GM18505 (cell line): ENCODE data around the gene C8G.

Source experiments
- ATAC-seq: cut with Tn5 transposase; IDR thresholded peaks from one replicate; pipeline ENCODE4 v1.9.1; 2021; ENCODE audit not compliant: unreplicated experiment
- POLR2A ChIP-seq: IDR thresholded peaks from 4 replicates; pipeline ENCODE4 v1.6.1; 2011; ENCODE audit warnings: borderline replicate concordance; ENCODE audit not compliant: insufficient read depth, insufficient read length; ENCODE audit errors: extremely low read depth

C8G gene

DNA sequence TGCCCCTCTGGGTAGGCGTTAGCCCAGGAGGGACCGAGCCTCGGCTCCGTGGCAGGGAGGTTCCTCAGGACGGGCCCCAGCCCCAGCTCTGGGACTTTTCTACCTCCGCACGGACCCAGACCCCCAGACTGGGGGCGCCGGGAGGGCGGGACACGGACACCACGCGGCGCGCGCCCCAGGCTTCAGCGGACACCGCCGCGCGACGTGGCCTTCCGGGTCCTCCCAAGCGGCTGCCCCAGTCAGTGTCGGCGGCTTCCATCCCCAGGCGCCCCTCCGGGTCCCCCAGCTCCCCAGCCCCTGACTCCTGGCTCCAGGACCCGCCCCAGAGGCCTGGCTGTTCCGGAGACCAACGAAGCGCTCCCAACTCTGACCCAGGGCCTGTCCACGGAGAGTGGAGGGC lies 40.8 kb downstream of the C8G start:
- no peak for TF ChIP-seq POLR2A
- ATAC-seq, result no peak

- no peak for TF ChIP-seq POLR2A
- ATAC-seq, result no peak
Observed at GRCh38 chr9:136988872-136989271, 43.8 kb downstream of the C8G start.

DNA sequence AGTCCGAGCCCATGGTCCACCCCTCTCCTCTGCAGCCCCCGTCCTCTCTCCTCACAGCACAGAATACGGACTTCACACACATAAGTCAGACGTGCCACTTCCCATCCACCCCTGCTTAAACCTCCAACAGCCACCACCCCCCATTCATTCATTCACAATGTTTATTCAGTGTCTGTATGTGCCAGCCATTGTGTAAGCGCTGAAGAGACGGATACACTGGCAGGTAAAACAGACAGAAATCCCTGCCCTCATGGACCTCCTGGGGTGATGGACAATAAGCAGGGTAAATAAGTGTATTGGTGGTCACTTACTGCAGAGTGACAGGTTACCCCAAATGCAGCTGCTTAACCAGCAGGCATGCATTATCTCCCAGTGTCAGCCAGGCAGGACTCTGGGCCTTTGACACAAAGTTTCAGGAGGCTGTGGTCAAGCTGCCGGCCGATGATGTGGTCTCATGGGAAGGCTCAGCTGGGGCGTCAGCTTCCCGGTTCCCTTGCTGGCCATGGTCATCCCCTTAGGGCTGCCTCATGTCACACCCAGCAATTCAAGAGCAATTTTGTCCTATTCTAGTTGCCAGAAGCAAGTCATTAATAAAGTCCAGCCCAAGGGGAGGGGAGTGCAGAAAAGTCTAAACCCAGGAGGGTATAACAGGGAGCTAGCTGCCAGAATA lies 45.3 kb downstream of the C8G start:
- TF ChIP-seq POLR2A, result no peak
- no peak for ATAC-seq

DNA sequence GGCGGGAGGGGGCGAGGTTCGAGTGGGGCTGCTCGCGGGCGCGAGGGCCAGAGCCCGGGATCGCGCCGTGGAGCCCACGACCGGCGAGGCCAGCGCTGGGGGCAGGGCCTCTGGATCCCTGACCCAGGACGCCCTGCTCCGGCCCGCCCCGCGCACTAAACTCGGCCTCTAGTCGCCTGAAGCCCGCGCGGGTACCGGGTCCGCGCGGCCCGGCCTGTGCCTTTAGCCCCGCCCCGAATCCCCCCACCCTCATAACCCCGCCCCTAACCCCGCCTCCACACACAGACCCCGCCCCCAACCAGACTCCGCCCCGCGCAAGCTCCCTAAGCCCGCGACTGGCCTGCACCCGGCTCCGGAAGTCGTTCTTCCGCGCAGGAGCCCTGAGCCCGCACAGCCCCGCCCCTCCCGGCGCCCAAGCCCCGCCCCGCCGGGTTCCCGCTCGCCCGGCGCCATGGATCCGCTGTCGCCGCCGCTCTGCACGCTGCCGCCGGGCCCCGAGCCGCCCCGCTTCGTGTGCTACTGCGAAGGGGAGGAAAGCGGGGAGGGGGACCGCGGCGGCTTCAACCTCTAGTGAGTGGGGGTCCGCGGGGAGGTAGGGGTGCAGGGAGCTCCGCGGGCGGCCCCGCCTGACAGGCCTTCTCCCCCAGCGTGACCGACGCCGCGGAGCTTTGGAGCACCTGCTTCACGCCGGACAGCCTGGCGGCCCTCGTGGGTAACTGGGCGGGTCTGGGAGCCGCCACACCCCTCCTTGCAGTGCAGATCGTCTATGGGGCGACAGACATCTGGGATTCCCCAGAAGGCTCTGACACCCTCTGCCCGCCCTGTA lies 47.2 kb downstream of the C8G start, which contains the start of gene PAXX:
TSS of gene PAXX (plus strand) at position 430 of the 826 bp plus-strand sequence. CDS start at position 452, 22 bp downstream.
- ATAC-seq, result peak; percentile 74
- TF ChIP-seq POLR2A, result peak; percentile 55

DNA sequence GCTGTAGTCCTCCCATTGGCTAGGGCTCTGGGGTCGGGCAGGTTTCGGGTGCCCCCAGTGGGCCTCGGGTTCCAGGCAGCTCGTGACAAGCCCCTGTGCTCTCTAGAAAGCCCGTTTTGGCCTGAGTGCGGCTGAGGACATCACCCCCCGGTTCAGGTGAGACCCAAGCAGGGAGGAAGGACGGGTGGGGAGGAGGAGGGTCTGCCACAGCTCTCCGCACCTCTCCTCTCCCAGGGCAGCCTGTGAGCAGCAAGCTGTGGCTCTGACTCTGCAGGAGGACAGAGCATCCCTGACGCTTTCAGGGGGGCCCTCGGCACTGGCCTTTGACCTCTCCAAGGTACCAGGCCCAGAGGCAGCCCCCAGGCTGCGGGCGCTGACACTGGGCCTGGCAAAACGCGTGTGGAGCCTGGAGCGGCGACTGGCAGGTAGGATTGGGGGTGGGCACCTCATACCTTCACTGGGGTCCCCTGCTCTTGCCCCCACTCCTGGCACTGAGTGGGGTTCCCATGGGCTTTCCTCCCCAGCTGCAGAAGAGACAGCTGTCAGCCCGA lies 47.9 kb downstream of the C8G start:
- no peak for TF ChIP-seq POLR2A
- peak; percentile 2 for ATAC-seq

DNA sequence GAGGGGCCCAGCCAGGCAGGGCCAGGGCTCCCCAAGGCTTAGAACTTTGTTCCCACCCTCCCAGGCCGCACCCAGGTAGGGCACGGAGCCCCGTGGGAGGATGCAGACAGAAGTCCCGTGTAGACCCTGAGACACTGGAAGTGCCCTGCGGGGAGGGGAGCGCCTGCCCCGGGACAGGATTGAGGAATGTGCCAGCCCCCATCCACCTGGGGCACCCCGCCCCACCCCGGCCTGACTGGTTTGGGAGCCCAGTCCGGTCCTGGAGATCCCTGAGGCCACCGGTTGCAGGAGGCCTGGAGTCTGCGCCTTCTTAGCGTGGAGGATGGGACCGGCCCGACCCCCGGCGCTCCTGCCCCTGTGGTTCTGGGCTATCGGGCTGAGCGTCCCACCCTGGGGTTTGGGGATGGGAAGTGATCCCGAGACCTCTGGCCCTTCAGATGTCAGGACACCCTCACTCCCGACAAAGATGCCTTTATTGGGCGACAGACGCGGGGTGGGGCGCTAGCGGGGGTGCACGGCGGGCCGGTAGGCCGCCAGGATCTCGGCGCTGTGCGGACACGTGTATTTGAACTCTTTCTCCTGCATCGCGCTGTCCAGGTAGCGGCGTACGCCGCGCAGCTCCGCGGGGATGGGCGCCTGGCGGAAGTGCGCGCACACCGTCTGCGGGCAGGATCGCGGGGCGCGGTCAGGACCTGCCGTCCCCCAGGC lies 49.3 kb downstream of the C8G start:
- no peak for ATAC-seq
- TF ChIP-seq POLR2A, result no peak

DNA sequence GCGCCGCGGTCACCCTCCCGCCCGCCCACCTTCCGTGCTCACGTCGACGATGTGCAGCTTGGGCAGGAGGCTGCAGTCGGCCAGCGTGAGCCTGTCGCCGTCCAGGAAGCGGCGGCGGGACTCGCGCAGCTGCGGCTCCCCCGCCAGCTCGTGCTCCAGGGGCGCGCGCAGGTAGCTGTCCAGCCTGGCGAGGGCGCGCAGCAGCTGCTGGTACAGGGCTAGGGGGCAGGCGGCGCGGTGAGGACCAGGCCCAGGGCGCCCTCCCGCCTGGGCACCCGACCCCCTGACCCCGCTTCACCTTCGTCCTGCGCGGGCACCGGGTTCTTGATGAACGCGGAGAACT lies 49.8 kb downstream of the C8G start:
- ATAC-seq, result no peak
- no peak for TF ChIP-seq POLR2A

DNA sequence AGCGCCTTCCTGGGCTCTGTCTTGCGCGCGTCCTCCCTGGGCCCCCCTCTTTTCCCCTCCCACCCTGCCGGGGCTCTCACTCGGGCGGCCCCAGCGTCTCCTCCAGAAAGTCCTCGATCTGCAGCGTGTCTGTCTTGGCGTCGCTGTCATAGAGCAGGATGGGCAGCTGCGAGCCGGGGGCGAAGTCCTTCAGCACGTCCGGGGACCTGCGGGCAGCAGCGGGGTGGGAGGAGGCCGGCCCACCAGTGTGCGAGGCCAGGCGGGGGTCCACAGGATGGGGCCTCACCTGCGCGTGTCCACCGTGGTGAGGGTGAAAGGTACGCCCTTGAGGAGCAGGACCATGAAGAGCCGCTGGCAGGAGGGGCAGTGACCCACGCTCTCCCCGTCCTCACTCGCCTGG lies 50.3 kb downstream of the C8G start:
- TF ChIP-seq POLR2A, result no peak
- ATAC-seq, result no peak

DNA sequence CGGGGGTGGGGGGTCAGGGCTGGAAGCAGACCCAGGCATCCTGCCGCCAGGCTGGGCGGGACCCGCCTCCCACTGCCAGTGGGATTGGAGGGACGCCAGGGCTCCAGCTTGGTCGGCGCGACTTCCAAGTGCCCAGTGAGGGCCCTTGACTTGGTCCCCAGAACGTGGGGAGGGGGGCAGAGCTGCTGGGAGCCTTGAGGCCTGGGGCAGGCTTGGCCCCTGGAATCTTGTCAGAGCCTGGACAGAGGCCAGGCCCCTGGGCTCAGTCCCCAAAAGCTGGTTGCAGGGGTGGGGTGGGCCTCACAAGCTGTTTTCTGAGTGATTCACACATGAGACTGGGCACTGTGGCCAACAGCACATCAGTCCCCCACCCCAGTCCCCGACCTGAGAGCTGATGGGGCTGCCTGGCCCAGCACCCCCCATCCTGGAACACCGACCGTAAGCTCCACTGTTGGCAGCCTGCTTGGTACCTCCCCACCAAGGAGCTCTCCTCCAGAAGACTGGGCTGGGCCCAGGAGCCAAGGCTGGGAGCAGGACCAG lies 50.8 kb downstream of the C8G start:
- ATAC-seq, result no peak
- no peak for TF ChIP-seq POLR2A
